GM12873 (cell line): Measurements from ENCODE around the gene LRFN5.

Experiments used
- TF ChIP-seq, protein P1 (sequence below): IDR thresholded peaks from 2 replicates; pipeline ENCODE4 v1.5.1; 2012; ENCODE audit warnings: low read depth, mild to moderate bottlenecking, moderate library complexity, low read length, control low read depth; ENCODE audit not compliant: insufficient read depth; ENCODE audit errors: missing control alignments

Gene LRFN5

DNA sequence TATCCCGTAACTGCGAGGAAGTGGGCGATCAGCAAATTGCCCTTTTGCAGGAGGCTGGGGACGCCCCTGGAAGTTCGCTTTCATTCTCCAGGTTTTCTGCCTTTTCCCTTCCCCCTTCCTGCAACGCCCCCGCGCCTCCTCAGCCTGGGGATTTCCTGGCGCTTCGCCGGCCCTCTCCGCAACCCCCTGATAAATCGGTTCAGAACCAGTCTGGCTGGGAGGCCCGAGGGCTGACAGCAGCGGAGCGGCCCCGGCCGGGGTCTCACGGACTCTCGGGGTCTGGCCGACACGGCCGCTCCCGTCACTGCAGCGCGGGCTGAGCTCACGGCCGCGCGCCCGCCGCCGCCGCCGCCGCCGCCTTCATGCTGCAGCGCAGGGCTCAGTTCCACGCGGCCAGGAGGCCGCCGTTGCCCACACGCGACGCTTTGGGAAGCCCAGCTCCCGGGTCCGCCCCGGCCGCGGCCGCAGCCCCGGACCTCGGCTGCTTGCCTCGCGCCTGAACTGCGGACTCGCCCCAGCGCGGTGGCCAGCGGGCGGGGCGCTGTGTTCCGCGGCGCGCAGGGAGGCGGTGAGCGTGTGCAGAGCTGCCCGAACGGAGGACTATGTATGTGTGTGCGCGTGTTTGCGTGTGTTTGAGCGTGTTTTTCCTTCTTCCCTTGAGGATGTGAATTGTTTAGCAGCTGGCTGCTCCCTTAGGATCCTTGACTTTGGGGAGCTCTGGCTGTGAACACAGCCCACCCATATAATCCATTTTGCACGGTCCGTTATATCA, at the start of gene LRFN5:
LRFN5 (plus strand) TSS at position 345 of the 772 bp plus-strand sequence.
- TF ChIP-seq, protein P1, sequence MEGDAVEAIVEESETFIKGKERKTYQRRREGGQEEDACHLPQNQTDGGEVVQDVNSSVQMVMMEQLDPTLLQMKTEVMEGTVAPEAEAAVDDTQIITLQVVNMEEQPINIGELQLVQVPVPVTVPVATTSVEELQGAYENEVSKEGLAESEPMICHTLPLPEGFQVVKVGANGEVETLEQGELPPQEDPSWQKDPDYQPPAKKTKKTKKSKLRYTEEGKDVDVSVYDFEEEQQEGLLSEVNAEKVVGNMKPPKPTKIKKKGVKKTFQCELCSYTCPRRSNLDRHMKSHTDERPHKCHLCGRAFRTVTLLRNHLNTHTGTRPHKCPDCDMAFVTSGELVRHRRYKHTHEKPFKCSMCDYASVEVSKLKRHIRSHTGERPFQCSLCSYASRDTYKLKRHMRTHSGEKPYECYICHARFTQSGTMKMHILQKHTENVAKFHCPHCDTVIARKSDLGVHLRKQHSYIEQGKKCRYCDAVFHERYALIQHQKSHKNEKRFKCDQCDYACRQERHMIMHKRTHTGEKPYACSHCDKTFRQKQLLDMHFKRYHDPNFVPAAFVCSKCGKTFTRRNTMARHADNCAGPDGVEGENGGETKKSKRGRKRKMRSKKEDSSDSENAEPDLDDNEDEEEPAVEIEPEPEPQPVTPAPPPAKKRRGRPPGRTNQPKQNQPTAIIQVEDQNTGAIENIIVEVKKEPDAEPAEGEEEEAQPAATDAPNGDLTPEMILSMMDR: no peak

DNA sequence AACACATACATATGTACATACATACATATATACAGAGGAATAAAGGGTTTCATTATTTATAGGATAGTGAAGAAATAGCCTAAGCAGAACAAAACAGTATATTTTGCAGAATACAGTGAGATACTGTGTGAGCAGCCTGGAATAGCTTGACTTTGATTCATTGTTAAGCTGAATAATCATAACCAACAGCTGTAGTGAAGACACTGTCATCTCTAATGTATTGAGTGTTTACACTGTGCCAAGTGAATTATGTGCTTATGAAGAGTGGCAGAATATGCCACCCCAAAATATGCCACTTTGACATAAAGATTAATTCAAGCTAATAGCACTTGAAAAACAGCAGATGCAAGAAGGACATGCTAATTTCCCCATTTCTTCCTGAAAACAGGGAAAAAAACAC, 48.2 kb upstream of the LRFN5 start:
- TF ChIP-seq, protein P1: no peak

GRCh38 chr14:41568979-41569378, 37.7 kb upstream of the LRFN5 start:
- TF ChIP-seq, protein P1: no peak

- TF ChIP-seq, protein P1: no peak
Observed at GRCh38 chr14:41570415-41571155, 36.1 kb upstream of the LRFN5 start.

GRCh38 chr14:41586237-41586636, 20.4 kb upstream of the LRFN5 start:
- TF ChIP-seq, protein P1: no peak

GRCh38 chr14:41597647-41598046, 9.0 kb upstream of the LRFN5 start:
- TF ChIP-seq, protein P1: no peak

DNA sequence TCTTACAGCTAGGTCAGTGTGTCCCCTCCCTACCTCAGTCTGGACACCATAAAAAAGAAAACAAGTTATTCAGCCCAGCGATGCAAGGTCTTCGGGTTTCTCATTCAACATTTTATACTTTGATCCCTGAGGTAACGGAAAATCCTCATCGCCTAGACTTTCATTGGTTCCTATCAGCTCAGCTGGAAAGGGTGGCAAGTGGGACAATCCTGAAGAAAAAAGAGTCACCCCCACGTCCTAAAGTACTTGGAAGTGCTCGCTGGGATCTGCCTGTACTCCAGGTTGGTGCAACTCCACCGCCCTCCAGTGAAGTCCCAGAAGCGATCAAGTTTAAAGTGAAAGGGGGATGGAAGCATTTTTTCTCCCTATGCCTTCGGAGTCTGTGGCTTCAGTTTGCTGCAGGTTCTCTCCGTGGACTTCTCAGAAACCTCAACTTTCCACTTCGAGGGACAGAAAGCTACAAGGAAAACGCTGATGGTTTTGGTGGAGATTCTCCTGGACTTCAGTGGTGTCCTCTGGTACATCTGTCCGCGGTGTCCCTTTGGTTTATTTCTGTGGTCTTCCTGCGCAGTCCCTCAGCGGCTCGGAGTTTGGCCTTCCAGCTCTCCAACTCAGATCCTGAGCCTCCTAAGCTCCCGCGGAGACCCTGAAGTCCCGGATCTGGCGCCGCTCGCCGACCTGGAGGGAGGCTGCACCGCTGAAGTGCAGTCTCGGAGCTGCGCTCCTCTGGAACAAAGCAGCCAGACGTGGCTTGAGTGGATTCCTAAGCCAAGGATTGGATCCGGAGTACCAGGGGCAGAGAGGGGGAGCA, 1.8 kb upstream of the LRFN5 start:
- TF ChIP-seq, protein P1: no peak
